ENCODE measurements around the gene CHERP. TPM values are rescaled to one million over a fixed set of nuclear protein-coding genes. Genes with fewer than 3 reads are reported as not detected.

The CHERP gene
- total and polyA plus RNA-seq, 2 donors (not counting 1 experiment from before 2014, with no cell fraction given), result 38.3 to 98.9 TPM

- Histone ChIP-seq H4K20me1 (ENCODE audit: control insufficient read depth, insufficient read depth, low read length, poor library complexity, severe bottlenecking) (peaks cover 62% of the 10 kb centered on the region), H3K9me3 (ENCODE audit: control extremely low read depth in 1 of 3, control insufficient read depth in 2 of 3, insufficient read depth in 1 of 3, low read length in 2 of 3) (no peaks in the 10 kb centered on the region), H3K27me3 (replicated peaks in 1 of 4; ENCODE audit: control extremely low read depth in 1 of 4, control insufficient read depth in 3 of 4, insufficient read depth in 4 of 4, low read length in 3 of 4) (no peaks in the 10 kb centered on the region), H3K4me3 (ENCODE audit: control extremely low read depth in 1 of 5, extremely low read depth in 1 of 5, insufficient read depth in 1 of 5, low read depth in 2 of 5, low read length in 4 of 5) (peak overlapping the region in 4 of 5 experiments; percentile 76 to 90 (median 89)), H3K4me1 (ENCODE audit: control insufficient read depth in 2 of 2, insufficient read depth in 2 of 2, low read length in 2 of 2) (peaks cover 29 to 52% of the 10 kb centered on the region in 2 donors), H2AFZ (ENCODE audit: insufficient read depth, low read depth, low read length, poor library complexity, severe bottlenecking) (no peak overlapping the region), H3K4me2 (replicated peaks; ENCODE audit: low read depth, low read length, poor library complexity, severe bottlenecking) (peak overlapping the region; percentile 79), H3K27ac (ENCODE audit: low read length in 2 of 2) (no peak overlapping the region), H3K9ac (ENCODE audit: low read length) (peak overlapping the region; percentile 80), H3K36me3 (replicated peaks in 1 of 2; ENCODE audit: control extremely low read depth in 1 of 2, control insufficient read depth in 1 of 2, extremely low read depth in 1 of 2, insufficient read depth in 2 of 2, low read length in 1 of 2) (peaks cover 0 to 29% of the 10 kb centered on the region in 2 experiments), H3K79me2 (ENCODE audit: control insufficient read depth, insufficient read depth, low read length) (peaks cover 94% of the 10 kb centered on the region)
- intact Hi-C loops (cut with micrococcal nuclease), result loop anchor here (5.0 kb wide), 1 partner anchor 344 kb away; the partner anchor contains the start of gene AP1M1
- ChIA-PET CTCF (no interaction called here), POLR2A (interaction anchor here (0.6 to 1.0 kb wide), 2 partner anchors 86 to 1968 kb away, joined by 6 read pairs; no protein-coding TSS in a partner anchor)
- Mint-ChIP-seq H3K4me3 (peak overlapping the region; percentile 91), H3K27ac (peak overlapping the region; percentile 78), H3K4me1 (peaks cover 56% of the 10 kb centered on the region), H3K9me3 (ENCODE audit: insufficient read depth) (no peaks in the 10 kb centered on the region), H3K27me3 (no peaks in the 10 kb centered on the region)
- no peak for DNase-seq
- 89% methylated on average over 12 of the region's 12 CpGs for WGBS (ENCODE audit: insufficient coverage)
- TF ChIP-seq EZH2 (IDR thresholded peaks at IDR 0.05; ENCODE audit: borderline replicate concordance, insufficient read depth, low read depth, low read length, poor library complexity, severe bottlenecking) (no peak), CTCF (IDR thresholded peaks at IDR 0.05) (no peak)
- no peak for ATAC-seq (ENCODE audit: low read depth)
Observed at GRCh38 chr19:16540948-16541347, 1.3 kb downstream of the CHERP start.

- TF ChIP-seq CTCF (IDR thresholded peaks at IDR 0.05) (no peak), EZH2 (IDR thresholded peaks at IDR 0.05; ENCODE audit: borderline replicate concordance, insufficient read depth, low read depth, low read length, poor library complexity, severe bottlenecking) (no peak)
- WGBS (ENCODE audit: insufficient coverage), result 97% methylated on average over 13 of the region's 13 CpGs
- H2AFZ ChIP-seq (ENCODE audit: insufficient read depth, low read depth, low read length, poor library complexity, severe bottlenecking), result no peak overlapping the region
- H3K9me3 Mint-ChIP-seq (ENCODE audit: insufficient read depth), result no peaks in the 10 kb centered on the region
- H3K27ac Mint-ChIP-seq, result no peak overlapping the region
- DNase-seq, result no peak
- POLR2A ChIA-PET, result interaction anchor here (0.7 kb wide), 1 partner anchor 9 kb away, joined by 6 read pairs; no protein-coding TSS in a partner anchor
- H3K27ac ChIP-seq (ENCODE audit: low read length in 2 of 2), result no peak overlapping the region
- ATAC-seq (ENCODE audit: low read depth), result no peak
- no peaks in the 10 kb centered on the region for H3K9me3 ChIP-seq (ENCODE audit: control extremely low read depth in 1 of 3, control insufficient read depth in 2 of 3, insufficient read depth in 1 of 3, low read length in 2 of 3)
- peaks cover 77% of the 10 kb centered on the region for H3K79me2 ChIP-seq (ENCODE audit: control insufficient read depth, insufficient read depth, low read length)
- no peaks in the 10 kb centered on the region for H3K27me3 Mint-ChIP-seq
- H3K4me3 Mint-ChIP-seq, result no peak overlapping the region
- no peak overlapping the region for H3K4me3 ChIP-seq (ENCODE audit: control extremely low read depth in 1 of 5, extremely low read depth in 1 of 5, insufficient read depth in 1 of 5, low read depth in 2 of 5, low read length in 4 of 5)
- no peak overlapping the region for H3K4me2 ChIP-seq (replicated peaks; ENCODE audit: low read depth, low read length, poor library complexity, severe bottlenecking)
- H4K20me1 ChIP-seq (ENCODE audit: control insufficient read depth, insufficient read depth, low read length, poor library complexity, severe bottlenecking), result peaks cover 95% of the 10 kb centered on the region
- peaks cover 10 to 22% of the 10 kb centered on the region in 2 donors for H3K4me1 ChIP-seq (ENCODE audit: control insufficient read depth in 2 of 2, insufficient read depth in 2 of 2, low read length in 2 of 2)
- intact Hi-C loops (cut with micrococcal nuclease), result no loop called here
- CTCF ChIA-PET, result no interaction called here
- peaks cover 32% of the 10 kb centered on the region for H3K4me1 Mint-ChIP-seq
- H3K27me3 ChIP-seq (replicated peaks in 1 of 4; ENCODE audit: control extremely low read depth in 1 of 4, control insufficient read depth in 3 of 4, insufficient read depth in 4 of 4, low read length in 3 of 4), result no peaks in the 10 kb centered on the region
- no peak overlapping the region for H3K9ac ChIP-seq (ENCODE audit: low read length)
- peaks cover 0 to 58% of the 10 kb centered on the region in 2 experiments for H3K36me3 ChIP-seq (replicated peaks in 1 of 2; ENCODE audit: control extremely low read depth in 1 of 2, control insufficient read depth in 1 of 2, extremely low read depth in 1 of 2, insufficient read depth in 2 of 2, low read length in 1 of 2)
Observed at GRCh38 chr19:16537111-16537510, 5.1 kb downstream of the CHERP start.
